ENCODE data around the gene MICB. TPM values are rescaled to one million over a fixed set of nuclear protein-coding genes. Genes with fewer than 3 reads are reported as not detected.
"Not testable (repeated sequence)": the region's sequence is repeated elsewhere in the genome, so short reads cannot be mapped to it uniquely, and the experiment has no call there.

Gene MICB
- total RNA-seq, 1 donor from 2014 or later = 3.7 TPM

- TF ChIP-seq, protein P1, sequence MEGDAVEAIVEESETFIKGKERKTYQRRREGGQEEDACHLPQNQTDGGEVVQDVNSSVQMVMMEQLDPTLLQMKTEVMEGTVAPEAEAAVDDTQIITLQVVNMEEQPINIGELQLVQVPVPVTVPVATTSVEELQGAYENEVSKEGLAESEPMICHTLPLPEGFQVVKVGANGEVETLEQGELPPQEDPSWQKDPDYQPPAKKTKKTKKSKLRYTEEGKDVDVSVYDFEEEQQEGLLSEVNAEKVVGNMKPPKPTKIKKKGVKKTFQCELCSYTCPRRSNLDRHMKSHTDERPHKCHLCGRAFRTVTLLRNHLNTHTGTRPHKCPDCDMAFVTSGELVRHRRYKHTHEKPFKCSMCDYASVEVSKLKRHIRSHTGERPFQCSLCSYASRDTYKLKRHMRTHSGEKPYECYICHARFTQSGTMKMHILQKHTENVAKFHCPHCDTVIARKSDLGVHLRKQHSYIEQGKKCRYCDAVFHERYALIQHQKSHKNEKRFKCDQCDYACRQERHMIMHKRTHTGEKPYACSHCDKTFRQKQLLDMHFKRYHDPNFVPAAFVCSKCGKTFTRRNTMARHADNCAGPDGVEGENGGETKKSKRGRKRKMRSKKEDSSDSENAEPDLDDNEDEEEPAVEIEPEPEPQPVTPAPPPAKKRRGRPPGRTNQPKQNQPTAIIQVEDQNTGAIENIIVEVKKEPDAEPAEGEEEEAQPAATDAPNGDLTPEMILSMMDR (IDR thresholded peaks at IDR 0.05; ENCODE audit: insufficient read depth, low read length, severe bottlenecking) = no peak
- Histone ChIP-seq H3K36me3 (ENCODE audit: control insufficient read depth, insufficient read depth, low read length) (peaks cover 4% of the 10 kb centered on the region), H3K4me3 (ENCODE audit: low read depth, low read length) (no peak overlapping the region), H3K27me3 (ENCODE audit: control insufficient read depth, insufficient read depth, low read length) (no peaks in the 10 kb centered on the region)
- FAIRE-seq = no peak
- no peak for DNase-seq (ENCODE audit: low read depth)
Observed at GRCh38 chr6:31548544-31548873, 50.6 kb downstream of the MICB start.

DNA sequence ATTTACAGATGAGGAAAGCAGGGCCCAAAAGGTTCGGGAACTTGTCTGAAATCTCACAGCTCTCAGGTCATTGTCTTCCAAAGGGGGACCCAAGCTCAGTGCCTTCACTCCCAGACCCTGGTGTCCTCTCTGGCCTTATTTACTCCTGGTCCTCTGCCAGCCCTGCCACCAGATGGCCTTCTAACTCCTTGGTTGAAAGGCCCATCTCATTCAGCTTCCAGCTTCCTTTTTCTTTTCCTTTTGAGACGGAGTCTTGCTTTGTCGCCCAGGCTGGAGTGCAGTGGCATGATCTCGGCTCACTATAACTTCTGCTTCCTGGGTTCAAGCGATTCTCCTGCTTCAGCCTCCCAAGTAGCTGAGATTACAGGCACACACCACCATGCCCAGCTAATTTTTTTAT is 53.4 kb downstream of the MICB start:
- DNase-seq (ENCODE audit: low read depth) = peak; percentile 11
- H3K36me3 ChIP-seq (ENCODE audit: control insufficient read depth, insufficient read depth, low read length) = not testable (repeated sequence)

DNA sequence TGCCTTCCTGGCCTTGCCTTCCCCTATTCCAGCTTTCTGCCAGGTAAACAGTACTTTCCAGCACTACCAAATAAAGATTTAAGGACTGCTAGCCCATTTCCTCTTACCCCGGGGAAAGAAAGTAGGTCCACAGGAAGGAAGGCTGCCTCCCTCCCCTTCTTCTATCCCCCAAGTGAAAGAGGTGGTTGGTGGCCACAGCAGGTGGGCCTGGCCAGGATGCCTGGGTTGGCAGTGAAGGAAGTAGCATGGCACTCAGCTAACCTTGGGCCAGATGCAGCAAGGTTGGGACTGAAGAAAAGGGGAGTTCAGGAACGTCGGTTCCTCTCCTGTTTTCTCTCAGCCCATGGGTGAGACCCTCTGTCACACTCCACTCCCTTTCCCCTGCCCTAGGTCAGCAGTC is 58.4 kb downstream of the MICB start:
- TF ChIP-seq, protein P1 (IDR thresholded peaks at IDR 0.05; ENCODE audit: insufficient read depth, low read length, severe bottlenecking) = no peak
- Histone ChIP-seq H3K4me3 (ENCODE audit: low read depth, low read length) (no peak overlapping the region), H3K27me3 (ENCODE audit: control insufficient read depth, insufficient read depth, low read length) (no peaks in the 10 kb centered on the region), H3K36me3 (ENCODE audit: control insufficient read depth, insufficient read depth, low read length) (peaks cover 17% of the 10 kb centered on the region)
- DNase-seq (ENCODE audit: low read depth) (no peak), FAIRE-seq (no peak)

More for the DNA sequence above, 53.4 kb downstream of the MICB start:
- H3K27me3 ChIP-seq (ENCODE audit: control insufficient read depth, insufficient read depth, low read length); H3K4me3 ChIP-seq (ENCODE audit: low read depth, low read length); FAIRE-seq: not testable (repeated sequence)
- TF ChIP-seq, protein P1 (IDR thresholded peaks at IDR 0.05; ENCODE audit: insufficient read depth, low read length, severe bottlenecking) = peak; percentile 18

DNA sequence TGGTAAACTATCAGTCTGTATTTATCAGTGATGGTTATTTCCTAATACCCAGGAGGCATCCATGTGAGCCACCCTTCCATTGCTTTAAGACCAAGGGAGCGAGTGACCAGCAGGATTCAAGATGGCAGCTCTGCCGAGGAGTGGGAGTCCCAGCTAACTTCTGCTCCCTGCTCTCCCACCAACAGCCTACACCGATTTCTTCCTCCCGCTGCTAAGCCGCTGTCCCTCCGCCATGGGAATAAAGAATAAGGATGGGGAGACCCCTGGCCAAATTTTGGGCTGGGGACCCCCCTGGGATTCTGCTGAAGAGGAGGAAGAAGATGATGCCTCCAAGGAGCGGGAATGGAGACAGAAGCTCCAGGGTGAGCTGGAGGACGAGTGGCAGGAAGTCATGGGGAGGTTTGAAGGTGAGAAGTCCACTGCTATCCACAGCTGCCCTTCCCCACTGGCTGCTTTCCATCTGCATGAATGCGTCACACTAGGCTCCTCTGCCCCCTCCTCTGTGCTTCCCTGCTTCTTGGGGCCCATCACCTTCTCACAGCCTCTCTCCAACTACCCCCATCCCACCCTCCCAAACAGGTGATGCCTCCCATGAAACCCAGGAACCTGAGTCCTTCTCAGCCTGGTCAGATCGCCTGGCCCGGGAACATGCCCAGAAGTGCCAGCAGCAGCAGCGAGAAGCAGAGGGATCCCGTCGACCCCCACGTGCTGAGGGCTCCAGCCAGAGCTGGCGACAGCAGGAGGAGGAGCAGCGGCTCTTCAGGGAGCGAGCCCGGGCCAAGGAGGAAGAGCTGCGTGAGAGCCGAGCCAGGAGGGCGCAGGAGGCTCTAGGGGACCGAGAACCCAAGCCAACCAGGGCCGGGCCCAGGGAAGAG is 59.7 kb downstream of the MICB start:
- DNase-seq (ENCODE audit: low read depth) (no peak), FAIRE-seq (no peak)
- Histone ChIP-seq H3K36me3 (ENCODE audit: control insufficient read depth, insufficient read depth, low read length) (peaks cover 17% of the 10 kb centered on the region), H3K4me3 (ENCODE audit: low read depth, low read length) (no peak overlapping the region), H3K27me3 (ENCODE audit: control insufficient read depth, insufficient read depth, low read length) (no peaks in the 10 kb centered on the region)
- TF ChIP-seq, protein P1 (IDR thresholded peaks at IDR 0.05; ENCODE audit: insufficient read depth, low read length, severe bottlenecking) = no peak

GRCh38 chr6:31558318-31558625 is 60.3 kb downstream of the MICB start:
- H3K4me3 ChIP-seq (ENCODE audit: low read depth, low read length) = no peak overlapping the region
- FAIRE-seq (no peak), DNase-seq (ENCODE audit: low read depth) (no peak)
- TF ChIP-seq, protein P1 (IDR thresholded peaks at IDR 0.05; ENCODE audit: insufficient read depth, low read length, severe bottlenecking) = no peak
- H3K36me3 ChIP-seq (ENCODE audit: control insufficient read depth, insufficient read depth, low read length) = peaks cover 17% of the 10 kb centered on the region
- H3K27me3 ChIP-seq (ENCODE audit: control insufficient read depth, insufficient read depth, low read length) = no peaks in the 10 kb centered on the region

All from bronchial epithelial cell (primary cell).